HFFc6 (cell line): ENCODE results near the gene DDC. TPM values are rescaled to one million over a fixed set of nuclear protein-coding genes. Genes with fewer than 3 reads are reported as not detected.

Experiments used
- DNase-seq: peaks from one replicate; pipeline ENCODE4 v3.0.0-alpha.2; 2018
- H3K27ac Mint-ChIP-seq: 2 replicates; pipeline ENCODE4 v1.8.0; 2020; ENCODE audit warnings: mild to moderate bottlenecking, mixed read lengths
- H3K27me3 Mint-ChIP-seq: 2 replicates; pipeline ENCODE4 v1.8.0; 2021; ENCODE audit warnings: mild to moderate bottlenecking, moderate library complexity, mixed read lengths; ENCODE audit not compliant: insufficient read depth
- H3K36me3 Mint-ChIP-seq: 2 replicates; pipeline ENCODE4 v1.8.0; 2021; ENCODE audit warnings: low read depth, mixed read lengths
- H3K4me1 Mint-ChIP-seq: 2 replicates; pipeline ENCODE4 v1.8.0; 2020; ENCODE audit warnings: low read depth, mixed read lengths
- H3K4me3 Mint-ChIP-seq: 2 replicates; pipeline ENCODE4 v1.8.0; 2020; ENCODE audit warnings: mild to moderate bottlenecking, moderate library complexity, mixed read lengths
- H3K9me3 Mint-ChIP-seq: 2 replicates; pipeline ENCODE4 v1.8.0; 2020; ENCODE audit warnings: mild to moderate bottlenecking, mixed read lengths
- CTCF ChIP-seq: fragments of 200-600 bp; sonication (generic); IDR thresholded peaks from 2 replicates; pipeline ENCODE4 v1.5.0; 2021; ENCODE audit warnings: antibody characterized with exemption, mild to moderate bottlenecking
- total RNA-seq, 6 experiments: library from RNA; stranded (reverse); fragmentation: NEBNext Ultra II Directional; extraction: Animal tissue kit (Norgen Biotek cat#: 25700); gene quantifications; 2 replicates in 1 of 6; 3 replicates in 5 of 6; pipeline ENCODE4 v1.2.3, GENCODE V29; 2021

Gene DDC
- total RNA-seq, 6 experiments from 2014 or later = not detected

GRCh38 chr7:50479743-50480517, 85.3 kb downstream of the DDC start:
- no peak for TF ChIP-seq CTCF
- DNase-seq = no peak
- Mint-ChIP-seq H3K9me3 (no peaks in the 10 kb centered on the region), H3K4me1 (no peaks in the 10 kb centered on the region), H3K27ac (no peak overlapping the region), H3K27me3 (peaks cover 12% of the 10 kb centered on the region), H3K4me3 (no peak overlapping the region), H3K36me3 (no peaks in the 10 kb centered on the region)

GRCh38 chr7:50477640-50478039, 87.6 kb downstream of the DDC start:
- Mint-ChIP-seq H3K27ac (no peak overlapping the region), H3K4me1 (no peaks in the 10 kb centered on the region), H3K36me3 (no peaks in the 10 kb centered on the region), H3K27me3 (peaks cover 20% of the 10 kb centered on the region), H3K9me3 (no peaks in the 10 kb centered on the region), H3K4me3 (no peak overlapping the region)
- no peak for TF ChIP-seq CTCF
- no peak for DNase-seq

- Mint-ChIP-seq H3K4me1 (no peaks in the 10 kb centered on the region), H3K4me3 (no peak overlapping the region), H3K36me3 (no peaks in the 10 kb centered on the region), H3K27ac (no peak overlapping the region), H3K9me3 (no peaks in the 10 kb centered on the region), H3K27me3 (peaks cover 17% of the 10 kb centered on the region)
- TF ChIP-seq CTCF = no peak
- no peak for DNase-seq
These were observed 88.1 kb downstream of the DDC start for GRCh38 chr7:50476953-50477625.

GRCh38 chr7:50475340-50475739, 89.9 kb downstream of the DDC start:
- H3K27me3 Mint-ChIP-seq = peaks cover 23% of the 10 kb centered on the region
- no peak for DNase-seq
- no peaks in the 10 kb centered on the region for H3K9me3 Mint-ChIP-seq
- no peak overlapping the region for H3K27ac Mint-ChIP-seq
- no peaks in the 10 kb centered on the region for H3K36me3 Mint-ChIP-seq
- H3K4me1 Mint-ChIP-seq = no peaks in the 10 kb centered on the region
- H3K4me3 Mint-ChIP-seq = no peak overlapping the region
- TF ChIP-seq CTCF = no peak

GRCh38 chr7:50474382-50475160, 90.6 kb downstream of the DDC start:
- no peak for TF ChIP-seq CTCF
- H3K4me3 Mint-ChIP-seq = no peak overlapping the region
- H3K27ac Mint-ChIP-seq = no peak overlapping the region
- no peak for DNase-seq
- peaks cover 23% of the 10 kb centered on the region for H3K27me3 Mint-ChIP-seq
- H3K36me3 Mint-ChIP-seq = no peaks in the 10 kb centered on the region
- no peaks in the 10 kb centered on the region for H3K4me1 Mint-ChIP-seq
- H3K9me3 Mint-ChIP-seq = no peaks in the 10 kb centered on the region
